GM10847 (cell line): ENCODE data around the gene TCF7L1.

Experiments
- POLR2A ChIP-seq: IDR thresholded peaks from 2 replicates; pipeline ENCODE4 v1.6.1; 2011; ENCODE audit not compliant: insufficient read length; ENCODE audit errors: extremely low read depth

Gene TCF7L1

GRCh38 chr2:85119900-85120299, 13.3 kb upstream of the TCF7L1 start:
- TF ChIP-seq POLR2A = no peak

DNA sequence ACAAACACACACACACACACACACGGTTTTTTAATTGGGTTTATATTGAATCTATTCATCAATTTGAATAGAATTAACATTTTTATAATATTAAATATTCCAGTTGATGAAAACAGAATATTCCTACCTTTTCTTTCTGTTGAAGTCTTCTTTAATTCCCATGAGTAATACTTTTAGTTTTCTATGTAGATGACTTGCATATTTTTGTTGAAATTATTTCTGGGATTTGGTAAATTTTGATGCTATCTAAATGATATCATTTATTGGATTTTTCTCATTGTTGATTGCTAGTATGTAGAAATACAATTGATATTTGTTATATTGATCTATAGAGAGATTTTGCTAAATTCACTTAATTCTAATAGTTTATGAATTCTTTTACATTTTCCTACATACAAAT, 12.8 kb upstream of the TCF7L1 start:
- no peak for TF ChIP-seq POLR2A

GRCh38 chr2:85129861-85130260, 3.3 kb upstream of the TCF7L1 start:
- TF ChIP-seq POLR2A = no peak

- no peak for TF ChIP-seq POLR2A
Observed at GRCh38 chr2:85130407-85130806, 2.8 kb upstream of the TCF7L1 start.

DNA sequence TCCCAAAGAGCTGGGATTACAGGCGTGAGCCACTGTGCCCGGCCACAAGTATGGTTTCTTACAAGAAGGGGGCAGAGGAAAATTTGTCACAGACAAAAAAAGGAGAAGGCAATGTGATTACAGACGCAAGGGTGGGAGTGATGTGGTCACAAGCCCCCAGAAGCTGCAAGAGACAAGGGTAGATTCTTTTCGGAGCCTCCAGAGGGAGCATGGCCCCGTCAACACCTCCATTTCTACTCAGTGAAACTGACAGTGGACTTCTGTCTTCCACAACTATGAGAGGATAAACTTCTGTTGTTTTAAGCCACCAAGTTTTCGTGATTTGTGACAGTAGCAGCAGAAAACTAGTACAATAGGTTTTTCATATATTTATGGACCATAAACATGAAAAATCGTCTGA, 2.1 kb upstream of the TCF7L1 start:
- TF ChIP-seq POLR2A = no peak

DNA sequence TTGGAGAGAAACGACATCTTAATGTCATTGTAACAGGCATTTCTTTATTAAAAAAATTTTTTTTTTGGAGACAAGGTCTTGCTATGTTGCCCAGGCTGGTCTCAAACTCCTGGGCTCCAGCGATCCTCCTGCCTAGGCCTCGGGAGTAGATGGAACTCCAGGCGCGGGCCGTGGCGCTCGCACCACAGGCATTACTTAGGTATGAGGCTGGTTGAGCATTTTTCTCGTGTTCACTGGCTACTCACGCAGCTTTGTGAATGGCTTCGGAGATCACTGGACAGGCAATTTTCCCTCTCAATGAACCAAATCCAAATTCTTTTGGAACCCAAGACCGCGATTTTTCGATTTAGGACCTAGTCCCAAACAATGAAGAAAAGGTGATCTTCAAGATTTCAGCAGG, 795 bp upstream of the TCF7L1 start:
- no peak for TF ChIP-seq POLR2A

- no peak for TF ChIP-seq POLR2A
Observed at GRCh38 chr2:85133751-85134254, 611 bp downstream of the TCF7L1 start.

GRCh38 chr2:85134255-85134895, 1.2 kb downstream of the TCF7L1 start:
- TF ChIP-seq POLR2A = no peak

- TF ChIP-seq POLR2A = no peak
Observed at GRCh38 chr2:85134896-85135659, 1.9 kb downstream of the TCF7L1 start.

DNA sequence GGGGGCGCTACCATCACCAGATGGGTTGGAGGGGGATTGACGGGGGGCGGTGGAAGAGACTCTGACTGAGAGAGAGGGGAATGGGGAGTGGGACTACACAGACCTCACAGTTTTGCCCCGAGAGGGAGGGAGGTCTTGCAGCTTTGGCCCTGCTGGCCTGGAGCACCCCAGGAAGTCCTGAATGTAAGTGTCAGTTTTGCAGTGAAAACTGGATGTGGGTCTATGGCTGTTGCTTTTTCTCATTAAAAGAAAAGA, 2.4 kb downstream of the TCF7L1 start:
- no peak for TF ChIP-seq POLR2A

GRCh38 chr2:85137156-85137555, 4.0 kb downstream of the TCF7L1 start:
- no peak for TF ChIP-seq POLR2A

DNA sequence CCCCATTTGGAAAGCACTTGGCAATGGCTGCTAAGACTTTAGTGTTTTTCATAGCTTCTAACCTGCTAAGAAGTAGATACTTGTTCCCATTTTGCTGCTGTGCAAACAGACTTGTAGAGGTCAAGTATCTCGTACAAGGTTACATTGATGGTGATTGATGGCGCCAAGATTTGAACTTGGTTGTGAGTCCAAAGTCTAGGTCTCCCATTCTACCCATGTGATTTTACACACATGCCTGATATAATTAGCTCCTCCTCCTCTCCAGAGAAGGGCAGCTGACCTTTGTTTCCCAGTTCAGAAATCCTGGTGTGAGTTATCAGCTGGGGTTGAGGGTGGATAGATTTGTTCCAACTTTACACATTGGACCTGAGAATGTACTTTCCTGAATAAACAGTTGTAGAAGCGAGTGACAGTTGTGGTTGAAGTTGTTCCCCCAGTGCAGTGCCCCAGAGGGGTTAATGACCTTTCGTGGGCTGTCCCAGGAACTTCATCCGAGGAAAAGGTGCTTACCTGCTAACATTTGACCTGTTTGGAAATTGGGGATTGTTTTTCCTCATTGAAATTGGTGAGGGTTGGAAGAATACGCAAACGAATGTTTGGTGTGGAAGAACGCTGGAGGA, 10.4 kb downstream of the TCF7L1 start:
- no peak for TF ChIP-seq POLR2A

GRCh38 chr2:85145116-85145820, 12.1 kb downstream of the TCF7L1 start:
- TF ChIP-seq POLR2A = no peak

GRCh38 chr2:85148190-85148589, 15.0 kb downstream of the TCF7L1 start:
- TF ChIP-seq POLR2A = no peak

DNA sequence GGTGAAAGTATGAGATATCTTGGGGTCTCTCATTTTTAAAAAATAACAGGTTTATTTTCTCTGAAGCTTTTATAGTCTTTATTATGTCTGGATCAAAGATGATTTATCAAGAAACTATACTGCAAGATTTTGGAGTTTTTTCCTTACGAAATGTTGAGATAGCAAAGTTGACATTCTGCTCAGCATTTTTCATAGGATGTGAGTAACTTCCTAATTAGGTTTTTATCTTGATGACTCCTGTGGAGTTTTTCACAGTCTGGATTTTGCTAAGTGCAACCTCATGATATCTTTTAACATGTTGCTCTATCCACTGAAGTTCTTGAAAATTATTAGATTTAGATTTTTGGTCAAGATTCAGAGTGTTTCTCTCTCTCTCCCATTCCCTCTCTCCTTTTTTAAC, 17.8 kb downstream of the TCF7L1 start:
- TF ChIP-seq POLR2A = no peak

- TF ChIP-seq POLR2A = no peak
Observed at GRCh38 chr2:85152895-85153294, 19.7 kb downstream of the TCF7L1 start.
